Measurements from ENCODE around the gene RNF151. TPM values are rescaled to one million over a fixed set of nuclear protein-coding genes. Genes with fewer than 3 reads are reported as not detected.
"Not testable (repeated sequence)": the region's sequence is repeated elsewhere in the genome, so short reads cannot be mapped to it uniquely, and the experiment has no call there.

Gene RNF151
- total RNA-seq, 1 experiment from 2014 or later = not detected

DNA sequence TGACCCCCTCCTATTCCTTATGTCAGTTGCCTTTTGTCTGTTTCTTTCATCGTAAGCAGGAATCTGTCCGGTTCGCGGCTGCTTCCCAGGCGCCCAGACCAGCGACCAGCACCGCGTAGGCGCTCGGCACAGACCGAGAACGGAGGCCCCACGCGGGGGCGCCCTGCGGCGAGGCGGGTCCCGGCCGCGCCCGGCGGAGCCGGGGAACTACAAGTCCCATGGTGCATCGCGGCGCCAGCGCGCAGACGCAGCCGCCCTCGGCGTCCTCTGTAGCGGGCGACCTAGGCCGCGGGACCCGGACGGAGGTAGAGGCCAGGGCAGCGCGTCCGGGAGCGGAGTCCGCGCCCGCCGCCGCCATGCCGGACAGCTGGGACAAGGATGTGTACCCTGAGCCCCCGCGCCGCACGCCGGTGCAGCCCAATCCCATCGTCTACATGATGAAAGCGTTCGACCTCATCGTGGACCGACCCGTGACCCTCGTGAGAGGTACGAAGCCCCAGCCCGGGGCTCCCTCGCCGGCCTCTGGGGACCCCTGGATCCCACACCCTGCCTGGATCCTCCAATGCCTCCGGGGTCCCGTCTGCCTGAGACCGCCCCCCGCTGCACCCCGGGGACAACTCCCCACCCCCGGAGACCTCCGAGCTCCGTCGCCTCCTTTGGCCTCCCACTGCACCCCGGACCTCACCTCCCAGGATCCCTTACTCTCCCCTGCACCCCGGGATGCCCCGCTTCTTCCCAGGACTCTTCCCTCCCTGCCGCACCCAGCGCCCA lies 7.2 kb upstream of the RNF151 start, which contains the start of gene NDUFB10:
TSS of gene NDUFB10 (plus strand) at position 270 of the 771 bp plus-strand sequence. CDS start at position 357, 87 bp downstream.
- peak; percentile 85 to 94 for DNase-seq (ENCODE audit: low read depth in 1 of 2, low spot score in 2 of 2)
- no peaks in the 10 kb centered on the region for H3K27me3 ChIP-seq (replicated peaks)
- peak within 1 kb of the TSS; percentile 67 for H3K4me3 ChIP-seq
- H3K36me3 ChIP-seq = peaks cover 46% of the 10 kb centered on the region
- no peaks in the 10 kb centered on the region for H3K9me3 ChIP-seq (replicated peaks)
- peaks cover 32% of the 10 kb centered on the region for H3K4me1 ChIP-seq (replicated peaks)
- peak within 1 kb of the TSS; percentile 1; the same call in 1 of the 2 replicates for H3K27ac ChIP-seq

DNA sequence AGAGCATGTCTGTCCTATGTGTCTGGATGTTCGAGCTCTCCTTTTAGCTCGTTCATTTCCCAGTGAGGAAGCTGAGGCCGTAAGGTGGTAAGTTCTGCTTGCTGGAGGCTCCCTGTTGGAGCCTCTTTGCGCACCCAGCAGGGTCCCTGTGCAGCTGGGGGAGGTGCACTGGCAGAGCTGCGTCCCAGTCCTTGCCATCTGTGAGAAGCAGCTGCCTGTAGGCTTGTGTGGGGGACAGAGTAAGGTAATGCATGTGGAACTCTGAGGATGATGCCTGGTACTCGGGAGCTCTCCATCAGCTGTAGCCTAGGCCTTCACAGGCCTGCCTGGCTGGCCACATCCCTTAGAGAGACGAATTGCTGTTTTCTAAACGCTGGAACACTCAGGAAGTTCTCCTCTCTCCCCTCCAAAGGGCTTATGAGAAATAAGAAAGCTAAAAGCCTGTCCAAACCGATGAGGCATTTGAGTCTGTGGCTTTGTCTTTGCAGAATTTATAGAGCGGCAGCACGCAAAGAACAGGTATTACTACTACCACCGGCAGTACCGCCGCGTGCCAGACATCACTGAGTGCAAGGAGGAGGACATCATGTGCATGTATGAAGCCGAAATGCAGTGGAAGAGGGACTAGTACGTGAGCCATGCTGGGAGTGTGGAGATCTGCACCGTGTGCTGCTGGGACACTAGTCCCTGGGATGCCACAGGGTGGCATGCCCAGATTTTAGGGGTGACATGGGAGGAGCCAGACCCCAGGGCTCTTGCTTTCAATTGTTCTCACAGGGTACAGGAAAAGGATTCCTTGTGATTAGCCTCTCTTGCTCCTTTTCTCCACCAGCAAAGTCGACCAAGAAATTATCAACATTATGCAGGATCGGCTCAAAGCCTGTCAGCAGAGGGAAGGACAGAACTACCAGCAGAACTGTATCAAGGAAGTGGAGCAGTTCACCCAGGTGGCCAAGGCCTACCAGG lies 5.7 kb upstream of the RNF151 start:
- Histone ChIP-seq H3K9me3 (replicated peaks) (no peaks in the 10 kb centered on the region), H3K27ac (no peak overlapping the region), H3K4me1 (replicated peaks) (peaks cover 38% of the 10 kb centered on the region), H3K36me3 (peaks cover 57% of the 10 kb centered on the region), H3K4me3 (peak overlapping the region; percentile 67), H3K27me3 (replicated peaks) (no peaks in the 10 kb centered on the region)
- peak in 1 of 2 experiments; percentile 36 for DNase-seq (ENCODE audit: low read depth in 1 of 2, low spot score in 2 of 2)

DNA sequence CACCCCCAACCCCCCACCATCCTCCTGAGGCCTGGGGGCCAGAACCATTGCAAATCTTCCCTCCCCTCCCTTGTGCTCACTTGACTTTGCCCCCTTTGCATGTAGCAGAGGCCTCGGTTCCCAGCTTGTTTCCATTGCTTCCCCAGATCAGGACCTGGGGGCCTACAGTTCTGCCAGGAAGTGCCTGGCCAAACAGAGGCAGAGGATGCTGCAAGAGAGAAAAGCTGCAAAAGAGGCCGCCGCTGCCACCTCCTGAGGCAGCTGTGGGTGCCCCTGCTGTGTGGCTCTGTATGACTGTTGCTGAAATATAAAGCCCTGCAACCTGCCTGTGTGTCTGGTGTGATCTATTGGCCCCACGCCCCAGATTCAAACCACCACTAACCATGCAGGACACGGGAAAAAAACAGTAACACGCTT lies 5.0 kb upstream of the RNF151 start:
- DNase-seq (ENCODE audit: low read depth in 1 of 2, low spot score in 2 of 2) = no peak
- Histone ChIP-seq H3K36me3 (peaks cover 64% of the 10 kb centered on the region), H3K27ac (no peak overlapping the region), H3K4me3 (no peak overlapping the region), H3K4me1 (replicated peaks) (peaks cover 39% of the 10 kb centered on the region), H3K27me3 (replicated peaks) (no peaks in the 10 kb centered on the region), H3K9me3 (replicated peaks) (no peaks in the 10 kb centered on the region)

DNA sequence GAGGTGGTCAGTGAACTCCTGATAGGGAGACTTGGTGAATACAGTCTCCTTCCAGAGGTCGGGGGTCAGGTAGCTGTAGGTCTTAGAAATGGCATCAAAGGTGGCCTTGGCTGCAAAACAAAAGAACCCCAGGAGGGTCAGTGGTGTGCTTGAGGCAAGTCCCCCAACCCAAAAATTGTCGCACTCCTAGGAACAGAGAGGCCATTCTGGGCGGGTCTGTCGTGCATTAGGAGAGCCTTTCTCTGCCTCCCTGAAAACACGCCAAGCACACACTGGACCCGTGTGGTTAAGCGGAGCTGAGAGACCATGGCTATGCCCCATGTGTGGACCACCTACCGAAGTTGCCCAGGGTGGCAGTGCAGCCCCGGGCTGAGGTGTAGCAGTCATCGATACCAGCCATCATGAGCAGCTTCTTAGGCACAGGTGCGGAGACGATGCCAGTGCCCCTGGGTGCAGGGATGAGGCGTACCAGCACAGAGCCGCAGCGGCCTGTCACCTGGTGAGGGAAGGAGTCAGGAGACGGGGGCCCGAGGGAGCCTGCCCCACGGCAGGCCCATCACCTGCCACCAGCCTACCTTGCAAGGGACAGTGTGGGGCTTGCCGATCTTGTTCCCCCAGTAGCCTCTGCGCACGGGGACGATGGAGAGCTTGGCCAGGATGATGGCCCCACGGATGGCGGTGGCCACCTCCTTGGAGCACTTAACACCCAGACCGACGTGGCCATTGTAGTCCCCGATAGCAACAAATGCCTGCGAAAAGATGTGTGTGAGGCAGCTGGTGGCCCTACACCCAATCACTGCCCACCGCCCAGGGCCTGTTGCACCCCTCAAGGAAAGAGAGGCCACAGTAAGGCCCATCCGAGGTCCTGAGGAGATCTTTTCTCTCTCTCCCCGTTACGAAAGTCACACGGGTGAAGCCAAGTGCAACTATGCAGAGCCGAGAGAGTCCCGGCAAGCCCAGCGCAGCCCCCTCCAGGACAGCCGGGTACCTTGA lies 4.2 kb upstream of the RNF151 start:
- Histone ChIP-seq H3K4me3 (peak overlapping the region; percentile 88; the same call in 1 of the 2 replicates), H3K4me1 (replicated peaks) (peaks cover 39% of the 10 kb centered on the region), H3K36me3 (peaks cover 69% of the 10 kb centered on the region)
- not testable (repeated sequence) for H3K27ac ChIP-seq; H3K27me3 ChIP-seq (replicated peaks); DNase-seq (ENCODE audit: low read depth in 1 of 2, low spot score in 2 of 2); H3K9me3 ChIP-seq (replicated peaks)

DNA sequence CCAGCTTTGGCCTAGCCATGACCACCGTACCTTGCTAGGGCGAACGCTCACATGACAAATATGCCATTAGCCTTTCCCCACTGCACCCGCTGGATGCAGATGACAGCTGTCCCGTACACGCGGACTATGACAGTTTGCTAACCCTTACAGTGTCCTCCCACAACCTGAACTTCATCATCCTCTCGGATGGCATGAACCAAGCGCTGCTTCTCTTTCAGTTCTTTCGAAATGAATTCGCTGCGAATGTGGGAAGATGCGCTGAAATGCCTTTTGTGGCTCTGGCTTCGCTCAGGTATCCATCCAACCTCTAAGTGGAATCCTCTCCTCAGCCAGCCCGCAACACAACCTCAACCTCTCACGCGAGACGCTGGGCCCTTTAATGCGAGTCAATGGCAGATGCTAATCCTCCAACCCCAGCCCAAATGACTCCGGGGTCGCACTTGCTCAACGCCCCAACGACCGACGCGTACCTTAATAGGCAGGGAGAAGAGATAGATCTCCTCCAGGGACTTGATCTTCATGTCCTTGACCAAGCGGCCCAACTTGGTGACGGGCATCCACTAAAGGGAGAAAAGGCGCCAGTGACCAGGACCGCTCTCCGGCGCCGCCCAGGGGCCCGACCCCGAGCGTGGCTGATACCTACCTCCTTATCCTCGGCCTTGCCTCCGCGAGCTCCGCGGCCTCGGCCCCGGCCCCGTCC lies 2.7 kb upstream of the RNF151 start:
- Histone ChIP-seq H3K27me3 (replicated peaks) (no peaks in the 10 kb centered on the region), H3K9me3 (replicated peaks) (no peaks in the 10 kb centered on the region), H3K4me3 (peak overlapping the region; percentile 88), H3K36me3 (peaks cover 69% of the 10 kb centered on the region), H3K27ac (peak overlapping the region; percentile 85), H3K4me1 (replicated peaks) (peaks cover 36% of the 10 kb centered on the region)
- DNase-seq (ENCODE audit: low read depth in 1 of 2, low spot score in 2 of 2) = peak in 1 of 2 experiments; percentile 40

DNA sequence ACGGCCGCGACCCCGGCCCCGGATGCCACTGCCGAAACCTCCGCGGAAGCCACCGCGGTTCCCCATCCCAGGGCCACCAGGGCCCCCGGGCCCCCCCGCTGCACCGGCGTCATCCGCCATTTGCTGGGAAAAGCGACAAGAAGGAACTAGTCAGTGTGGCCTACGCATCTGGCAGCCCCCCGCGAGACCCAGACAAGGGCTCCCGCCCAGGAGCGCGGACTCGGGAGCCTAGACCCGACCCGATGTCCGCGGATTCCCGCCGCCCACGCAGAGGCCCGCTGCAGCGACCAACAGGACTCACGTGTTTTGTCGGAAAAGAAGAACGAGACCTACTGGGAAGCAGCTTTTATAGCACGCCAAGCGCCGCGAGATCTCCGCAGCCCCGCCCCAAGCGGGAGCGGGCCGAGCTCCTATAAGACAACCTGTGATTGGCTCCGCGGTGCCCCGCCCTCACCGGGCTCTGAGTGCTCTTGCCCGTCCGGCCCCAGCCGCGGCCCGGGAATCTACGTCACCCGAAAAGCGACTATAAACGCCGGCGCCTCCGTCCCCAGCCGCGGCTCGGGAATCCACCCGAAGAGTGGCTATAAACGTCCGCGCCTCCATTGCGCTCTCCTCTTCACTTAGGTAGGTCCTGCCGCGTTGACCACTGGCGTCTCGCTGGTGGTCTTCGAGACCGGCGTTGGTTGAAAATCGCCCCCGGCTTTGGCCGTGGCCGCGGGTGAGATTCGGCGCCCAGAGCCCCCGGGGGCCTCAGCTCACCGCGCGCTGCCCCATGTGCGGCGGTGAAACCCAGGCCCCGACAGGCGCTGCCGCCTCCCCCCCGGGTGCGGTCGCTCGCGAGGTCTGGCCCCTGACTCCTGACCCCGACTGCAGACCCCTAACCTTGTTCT lies 1.9 kb upstream of the RNF151 start, which contains the start of gene RPS2:
TSS of gene RPS2 (minus strand) at position 321 of the 890 bp plus-strand sequence. CDS start at position 120, 201 bp downstream.
- Histone ChIP-seq H3K4me3 (peak within 1 kb of the TSS; percentile 88), H3K9me3 (replicated peaks) (no peaks in the 10 kb centered on the region), H3K36me3 (peaks cover 65% of the 10 kb centered on the region), H3K27me3 (replicated peaks) (no peaks in the 10 kb centered on the region), H3K27ac (peak within 1 kb of the TSS; percentile 85), H3K4me1 (replicated peaks) (peaks cover 33% of the 10 kb centered on the region)
- peak; percentile 94 to 99 for DNase-seq (ENCODE audit: low read depth in 1 of 2, low spot score in 2 of 2)

DNA sequence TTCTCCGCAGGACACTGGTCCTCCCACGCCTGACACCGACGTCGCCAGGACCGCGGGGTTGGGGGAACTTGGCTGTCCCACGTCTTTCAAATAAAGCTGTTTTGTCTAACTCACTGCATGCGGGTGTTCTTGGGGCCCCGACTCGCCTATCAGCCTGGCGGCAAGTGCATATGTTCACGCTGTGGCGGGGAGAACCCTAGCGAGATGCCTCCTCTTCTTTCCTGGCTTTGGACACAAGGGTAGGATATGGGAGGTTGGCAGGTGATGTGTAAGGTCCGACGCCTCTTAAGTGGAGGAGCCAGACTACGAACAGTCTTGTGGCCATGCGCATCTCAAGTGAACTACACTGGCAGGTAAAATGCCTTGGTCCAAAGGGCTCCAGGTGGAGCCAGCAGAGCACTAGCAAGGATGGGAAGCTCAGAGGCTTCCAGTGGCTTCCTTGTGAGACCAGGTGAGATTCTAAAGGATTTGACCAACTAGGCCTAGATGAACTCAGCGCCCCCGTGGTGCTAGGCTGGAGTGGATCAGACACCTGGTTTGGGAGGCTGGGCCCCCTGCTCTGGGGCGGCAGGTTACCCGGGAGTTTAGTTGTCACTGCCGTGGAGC lies 1.2 kb upstream of the RNF151 start:
- Histone ChIP-seq H3K27ac (peak overlapping the region; percentile 85), H3K27me3 (replicated peaks) (no peaks in the 10 kb centered on the region), H3K36me3 (peaks cover 62% of the 10 kb centered on the region), H3K4me3 (peak overlapping the region; percentile 88), H3K9me3 (replicated peaks) (no peaks in the 10 kb centered on the region), H3K4me1 (replicated peaks) (peaks cover 30% of the 10 kb centered on the region)
- DNase-seq (ENCODE audit: low read depth in 1 of 2, low spot score in 2 of 2) = no peak

DNA sequence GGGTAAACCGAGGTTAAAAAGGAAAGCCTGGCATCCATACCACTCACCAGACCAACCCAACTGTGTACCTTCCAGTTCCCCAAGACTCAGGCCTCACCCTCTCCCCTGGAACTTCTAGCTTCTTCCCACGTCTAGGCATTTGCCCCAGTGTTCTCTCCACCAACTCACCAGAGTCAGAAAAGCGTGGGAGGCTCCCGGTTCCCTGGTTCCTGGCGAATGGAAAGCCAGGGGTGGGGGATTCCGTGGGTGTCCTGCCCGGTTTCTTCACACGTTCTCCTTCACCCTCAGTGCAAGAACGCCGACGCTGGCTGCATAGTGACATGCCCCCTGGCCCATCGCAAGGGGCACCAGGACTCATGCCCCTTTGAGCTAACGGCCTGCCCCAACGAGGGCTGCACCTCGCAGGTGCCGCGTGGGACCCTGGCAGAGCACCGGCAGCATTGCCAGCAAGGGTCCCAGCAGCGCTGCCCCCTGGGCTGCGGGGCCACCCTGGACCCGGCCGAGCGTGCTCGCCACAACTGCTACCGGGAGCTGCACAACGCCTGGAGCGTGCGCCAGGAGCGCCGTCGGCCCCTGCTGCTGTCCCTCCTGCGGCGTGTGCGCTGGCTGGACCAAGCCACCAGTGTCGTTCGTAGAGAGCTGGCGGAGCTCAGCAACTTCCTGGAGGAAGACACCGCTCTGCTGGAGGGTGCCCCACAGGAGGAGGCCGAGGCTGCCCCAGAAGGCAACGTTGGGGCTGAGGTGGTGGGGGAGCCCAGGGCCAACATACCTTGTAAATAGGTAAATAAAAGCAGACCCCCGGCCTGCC lies 1.7 kb downstream of the RNF151 start:
- no peak overlapping the region for H3K4me3 ChIP-seq
- no peak for DNase-seq (ENCODE audit: low read depth in 1 of 2, low spot score in 2 of 2)
- H3K27me3 ChIP-seq (replicated peaks) = no peaks in the 10 kb centered on the region
- peaks cover 27% of the 10 kb centered on the region for H3K4me1 ChIP-seq (replicated peaks)
- peaks cover 42% of the 10 kb centered on the region for H3K36me3 ChIP-seq
- H3K9me3 ChIP-seq (replicated peaks) = no peaks in the 10 kb centered on the region
- no peak overlapping the region for H3K27ac ChIP-seq

DNA sequence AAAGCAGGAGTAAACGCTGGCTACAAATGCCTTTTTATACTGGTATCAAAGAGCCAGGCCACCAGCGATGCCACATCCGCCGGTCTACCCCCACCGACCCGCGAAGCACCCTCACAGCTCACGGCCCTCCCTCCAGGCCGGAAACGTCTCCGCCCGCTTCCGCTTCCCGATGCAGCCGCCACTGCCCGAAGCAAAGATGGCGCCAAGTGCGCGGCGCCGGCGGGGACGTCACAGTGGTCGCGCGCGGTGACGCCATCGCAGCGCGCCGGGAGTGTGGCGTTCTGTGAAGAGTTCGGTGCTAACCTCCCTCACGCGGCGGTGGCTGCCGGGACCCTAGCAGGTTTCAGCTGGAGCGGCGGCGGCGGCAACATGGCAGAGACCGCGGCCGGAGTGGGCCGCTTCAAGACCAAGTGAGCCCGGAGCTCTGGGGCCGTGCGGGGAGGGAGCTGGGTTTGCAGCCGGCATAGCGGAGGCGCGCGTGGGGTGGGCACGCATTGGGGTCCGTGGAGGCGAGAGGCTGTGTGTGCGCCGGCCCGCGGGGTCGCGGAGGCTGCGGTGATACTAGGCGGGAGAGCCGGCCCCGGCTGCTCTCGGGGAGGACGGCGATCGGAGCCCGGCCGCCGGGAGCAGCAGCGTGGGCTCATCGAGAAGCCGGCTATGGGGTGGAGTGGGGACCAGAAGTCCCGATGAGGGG lies 5.3 kb downstream of the RNF151 start, which contains the start of gene TBL3:
TSS of gene TBL3 (plus strand) at position 258 of the 694 bp plus-strand sequence. CDS start at position 370, 112 bp downstream.
- Histone ChIP-seq H3K27me3 (replicated peaks) (no peaks in the 10 kb centered on the region), H3K4me1 (replicated peaks) (peaks cover 16% of the 10 kb centered on the region), H3K9me3 (replicated peaks) (no peaks in the 10 kb centered on the region), H3K36me3 (peaks cover 39% of the 10 kb centered on the region), H3K4me3 (peak within 1 kb of the TSS; percentile 84), H3K27ac (peak within 1 kb of the TSS; percentile 80)
- peak; percentile 96 to 97 for DNase-seq (ENCODE audit: low read depth in 1 of 2, low spot score in 2 of 2)

DNA sequence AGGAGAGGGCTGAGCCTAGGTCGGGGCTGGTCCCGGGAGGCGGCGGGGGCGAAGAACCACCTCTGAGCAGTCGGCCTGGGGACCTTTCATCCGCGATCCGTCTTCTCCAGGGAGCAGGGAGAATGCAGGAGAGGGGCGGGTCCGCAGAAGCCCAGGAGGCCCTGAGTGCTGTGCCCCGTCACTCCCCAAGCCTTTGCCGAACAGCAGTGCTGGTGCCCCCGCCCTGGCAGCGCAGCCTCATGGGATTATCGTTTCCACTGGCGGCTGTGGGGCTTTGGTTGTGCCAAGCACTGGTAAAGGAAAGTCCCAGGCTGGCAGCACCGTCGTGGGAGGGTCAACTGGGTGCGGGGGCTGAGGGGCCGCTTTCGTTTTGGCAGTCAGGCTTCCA lies 5.8 kb downstream of the RNF151 start:
- Histone ChIP-seq H3K36me3 (peaks cover 40% of the 10 kb centered on the region), H3K4me1 (replicated peaks) (peaks cover 16% of the 10 kb centered on the region), H3K4me3 (peak overlapping the region; percentile 84), H3K27me3 (replicated peaks) (no peaks in the 10 kb centered on the region), H3K27ac (no peak overlapping the region), H3K9me3 (replicated peaks) (no peaks in the 10 kb centered on the region)
- DNase-seq (ENCODE audit: low read depth in 1 of 2, low spot score in 2 of 2) = no peak

Data from SJSA1 (cell line).